Right ventricle myocardium inferior (tissue), 1 donor: ENCODE measurements around the gene RUSC1. TPM values are rescaled to one million over a fixed set of nuclear protein-coding genes. Genes with fewer than 3 reads are reported as not detected.
"Not testable (repeated sequence)": the region's sequence is repeated elsewhere in the genome, so short reads cannot be mapped to it uniquely, and the experiment has no call there.

Source experiments
- ATAC-seq: fragments of 200-7000 bp; cut with Tn5 transposase; one replicate; pipeline ENCODE4 v1.9.1; 2020; ENCODE audit warnings: mild to moderate bottlenecking, moderate library complexity
- DNase-seq: peaks from one replicate; pipeline ENCODE4 v3.0.0; 2021; ENCODE audit errors: missing footprints
- intact Hi-C: fragments of 100-400 bp; cut with DNase I; formaldehyde crosslinking; loops from one replicate; pipeline ENCODE4 v1.11.0; 2022
- total RNA-seq: library from RNA; stranded (reverse); fragmentation: NEBNext Ultra II Directional; extraction: Animal tissue kit (Norgen Biotek cat#: 25700); gene quantifications from one replicate; pipeline ENCODE4 v1.2.1, GENCODE V29; 2021
- donor health status: DM: no; HTN: yes; CAD: no; lungs with severe emphysema.

The RUSC1 gene
- total RNA-seq, 1 donor from 2014 or later, result 24.3 TPM

DNA sequence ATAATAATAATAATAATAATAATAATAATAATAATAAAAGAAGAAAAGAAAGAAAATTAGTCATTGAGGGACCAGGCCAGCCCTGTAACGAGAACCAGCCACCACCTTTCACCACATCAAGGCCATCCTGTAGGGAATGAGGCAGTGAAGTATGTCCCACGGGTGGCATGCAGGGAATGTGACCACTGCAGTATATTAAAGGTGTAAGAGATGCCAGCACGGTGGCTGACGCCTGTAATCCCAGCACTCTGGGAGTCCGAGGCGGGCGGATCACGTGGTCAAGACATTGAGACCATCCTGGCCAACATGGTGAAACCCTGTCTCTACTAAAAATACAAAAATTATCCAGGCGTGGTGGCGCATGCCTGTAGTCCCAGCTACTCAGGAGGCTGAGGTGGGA lies 29.7 kb upstream of the RUSC1 start:
- ATAC-seq, intact Hi-C loops, DNase-seq: not testable (repeated sequence)

DNA sequence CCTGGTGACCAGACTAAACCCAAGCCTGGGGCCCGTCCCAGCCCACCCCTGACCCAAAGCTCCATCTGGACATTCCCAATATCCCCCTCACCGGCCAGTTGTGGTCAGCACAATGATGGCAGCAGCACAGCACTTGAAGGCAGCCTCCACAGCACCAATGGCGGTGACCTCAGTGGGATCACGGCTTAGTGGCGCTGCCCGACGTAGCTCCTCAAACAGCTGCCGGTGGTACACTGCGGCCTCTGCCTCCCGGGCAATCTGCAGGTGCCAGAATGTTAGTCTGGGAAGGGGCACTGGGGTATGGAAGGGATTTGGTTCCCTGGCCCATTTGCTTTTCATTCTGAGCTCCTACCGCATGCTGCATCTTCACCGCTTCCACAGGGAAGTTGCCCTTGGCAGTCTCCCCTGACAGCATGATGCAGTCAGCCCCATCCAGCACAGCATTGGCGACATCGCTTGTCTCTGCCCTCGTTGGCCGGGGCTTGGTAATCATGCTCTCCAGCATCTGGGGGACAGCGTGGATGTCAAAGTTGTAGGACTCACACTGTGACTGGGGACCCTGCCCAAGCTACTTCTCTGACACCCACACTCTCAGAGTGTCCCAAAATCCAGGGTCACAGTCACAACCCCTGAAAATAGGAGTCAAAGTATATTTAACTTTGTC lies 27.5 kb upstream of the RUSC1 start:
- ATAC-seq (no peak), DNase-seq (no peak)
- intact Hi-C loops, result no loop called here

DNA sequence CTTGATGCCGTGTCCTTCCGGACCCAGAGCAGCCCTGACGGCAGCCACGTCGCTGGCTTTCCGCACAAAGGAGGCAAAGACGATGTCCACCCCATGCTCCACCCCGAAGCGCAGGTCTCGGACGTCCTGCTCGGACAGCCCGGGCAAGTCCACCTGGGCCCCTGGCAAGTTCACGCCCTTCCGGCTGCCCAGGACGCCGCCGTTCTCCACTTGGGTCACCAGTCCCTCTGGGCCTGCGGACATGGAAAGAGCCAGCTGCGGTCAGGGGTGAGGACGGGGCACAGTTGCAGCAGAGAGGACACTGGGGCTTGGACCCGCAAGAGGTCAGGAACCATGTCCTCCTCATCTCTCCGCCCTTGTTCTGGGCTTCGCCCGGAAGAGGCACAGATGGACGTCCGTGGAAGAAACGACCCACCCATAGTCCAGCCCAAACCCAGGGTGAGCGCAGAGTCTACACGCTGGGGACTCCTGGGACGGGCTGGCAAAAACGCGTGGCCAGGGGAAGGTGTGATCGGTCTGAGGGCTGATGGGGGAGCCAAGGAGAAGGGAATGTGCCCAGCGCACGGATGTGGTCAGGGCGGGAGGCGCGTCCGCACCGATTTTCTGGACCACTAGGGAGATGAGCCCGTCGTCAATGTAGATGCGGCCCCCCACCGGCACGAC lies 26.0 kb upstream of the RUSC1 start:
- peak; percentile 17 for ATAC-seq
- no peak for DNase-seq
- intact Hi-C loops, result no loop called here

DNA sequence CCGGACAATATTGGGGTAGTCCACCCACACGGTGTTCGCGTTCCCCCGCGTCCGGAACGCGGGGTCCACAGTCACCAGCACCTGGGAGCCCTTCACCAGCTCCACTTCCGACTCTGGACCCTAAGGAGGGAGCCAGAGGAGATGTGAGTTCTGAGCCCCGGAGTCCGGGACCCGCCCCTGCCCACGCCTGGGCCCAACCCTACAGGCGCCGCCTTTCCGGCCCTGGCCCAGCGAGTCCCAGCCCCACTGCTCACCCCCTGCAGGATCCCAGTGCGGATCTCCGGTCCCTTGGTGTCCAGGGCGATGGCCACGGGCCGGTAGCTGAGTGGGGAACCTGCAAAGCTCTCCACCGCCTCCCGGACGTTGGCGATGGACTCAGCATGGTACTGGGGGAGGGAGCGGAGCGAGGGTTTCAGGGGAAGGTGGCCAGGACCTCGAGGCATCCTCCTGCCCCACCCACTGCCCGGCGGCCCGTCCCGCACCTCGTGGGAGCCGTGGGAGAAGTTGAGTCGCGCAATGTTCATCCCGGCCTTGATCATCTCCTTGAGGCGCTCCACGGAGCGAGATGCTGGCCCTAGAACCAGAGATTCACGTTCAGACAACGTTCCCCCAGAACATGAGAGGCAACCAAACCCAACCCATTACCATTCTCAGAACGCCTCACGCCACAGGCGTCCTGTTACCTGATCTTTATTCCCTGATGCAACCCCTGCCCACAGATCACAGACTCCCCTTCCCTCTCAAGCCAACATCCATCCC lies 25.3 kb upstream of the RUSC1 start:
- DNase-seq (no peak), ATAC-seq (peak; percentile 30)
- intact Hi-C loops, result no loop called here

DNA sequence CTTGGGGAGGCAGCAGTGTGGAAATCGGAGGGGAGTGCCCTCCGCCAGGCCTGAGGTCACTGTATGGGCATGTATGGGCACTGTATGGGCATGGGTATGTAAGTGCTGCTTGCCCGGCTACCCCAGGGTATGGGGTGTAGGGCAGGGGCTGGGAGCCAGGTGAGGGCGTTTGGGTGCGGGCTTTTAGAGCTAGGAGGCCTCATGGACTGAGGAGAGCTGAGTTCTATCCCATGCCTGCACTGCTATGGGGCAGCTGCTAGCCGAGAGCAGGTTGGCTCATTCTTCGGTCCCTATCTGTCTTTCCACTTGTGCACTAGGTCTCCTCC lies 24.8 kb upstream of the RUSC1 start:
- intact Hi-C loops, result no loop called here
- DNase-seq (no peak), ATAC-seq (peak; percentile 14)

DNA sequence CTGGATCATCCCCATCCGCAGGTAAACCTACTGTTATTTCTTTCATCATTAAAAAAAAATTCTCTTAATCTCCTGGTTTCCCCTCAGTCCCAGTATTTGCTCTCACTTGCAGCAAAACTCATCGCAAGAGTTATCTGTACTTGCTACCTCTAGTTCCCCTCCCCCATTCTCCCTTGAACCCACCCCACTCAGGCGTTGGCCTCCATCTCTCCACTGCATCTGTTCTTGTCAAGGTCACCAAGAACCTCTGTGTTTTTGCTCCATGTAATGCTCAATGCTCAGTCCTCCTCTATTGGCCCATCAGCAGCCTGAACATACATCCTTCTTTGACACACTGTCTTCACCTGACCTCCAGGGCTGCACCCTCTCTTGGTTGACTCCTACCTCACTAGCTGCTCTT lies 24.0 kb upstream of the RUSC1 start:
- DNase-seq (no peak), ATAC-seq (no peak)
- intact Hi-C loops, result no loop called here

DNA sequence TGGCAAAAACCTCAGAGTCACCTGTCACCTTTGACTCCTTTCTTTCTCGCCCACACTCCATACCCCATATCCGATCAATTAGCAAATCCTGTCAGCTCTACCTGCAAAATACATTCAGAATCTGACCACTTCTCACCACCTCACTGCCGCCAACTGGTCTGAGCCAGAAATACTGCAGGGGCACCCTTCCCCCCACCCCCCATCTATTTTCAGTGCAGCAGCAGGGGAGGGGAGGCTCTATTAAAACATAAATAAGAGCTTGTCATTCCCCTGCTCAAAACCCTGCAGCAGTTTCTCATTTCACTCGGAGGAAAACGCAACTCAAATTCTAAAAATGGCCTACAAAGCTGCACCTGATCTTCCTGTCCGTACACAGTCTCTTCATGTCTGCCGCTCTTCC lies 23.3 kb upstream of the RUSC1 start:
- no peak for ATAC-seq
- DNase-seq, result no peak
- intact Hi-C loops, result no loop called here

DNA sequence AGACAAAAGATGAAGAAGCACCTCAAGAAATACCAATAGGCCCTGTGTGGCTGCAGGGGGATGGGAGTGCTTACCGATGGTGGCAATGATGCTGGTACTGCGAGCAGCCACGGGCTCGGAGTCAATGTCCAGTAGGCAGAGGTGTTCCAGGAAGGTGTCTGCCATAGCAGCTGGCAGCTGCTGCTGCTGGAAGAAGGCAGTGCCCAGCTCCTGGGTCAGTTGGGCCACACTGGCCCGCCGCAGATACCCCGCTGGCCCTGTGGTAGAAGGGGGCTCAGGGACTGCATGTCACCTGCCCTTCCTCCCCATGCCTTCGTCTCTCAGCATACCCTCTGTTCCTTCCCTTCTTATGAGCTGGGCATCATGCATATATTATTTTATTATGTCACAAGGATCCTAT lies 20.7 kb upstream of the RUSC1 start:
- intact Hi-C loops, result no loop called here
- ATAC-seq, result no peak
- no peak for DNase-seq

DNA sequence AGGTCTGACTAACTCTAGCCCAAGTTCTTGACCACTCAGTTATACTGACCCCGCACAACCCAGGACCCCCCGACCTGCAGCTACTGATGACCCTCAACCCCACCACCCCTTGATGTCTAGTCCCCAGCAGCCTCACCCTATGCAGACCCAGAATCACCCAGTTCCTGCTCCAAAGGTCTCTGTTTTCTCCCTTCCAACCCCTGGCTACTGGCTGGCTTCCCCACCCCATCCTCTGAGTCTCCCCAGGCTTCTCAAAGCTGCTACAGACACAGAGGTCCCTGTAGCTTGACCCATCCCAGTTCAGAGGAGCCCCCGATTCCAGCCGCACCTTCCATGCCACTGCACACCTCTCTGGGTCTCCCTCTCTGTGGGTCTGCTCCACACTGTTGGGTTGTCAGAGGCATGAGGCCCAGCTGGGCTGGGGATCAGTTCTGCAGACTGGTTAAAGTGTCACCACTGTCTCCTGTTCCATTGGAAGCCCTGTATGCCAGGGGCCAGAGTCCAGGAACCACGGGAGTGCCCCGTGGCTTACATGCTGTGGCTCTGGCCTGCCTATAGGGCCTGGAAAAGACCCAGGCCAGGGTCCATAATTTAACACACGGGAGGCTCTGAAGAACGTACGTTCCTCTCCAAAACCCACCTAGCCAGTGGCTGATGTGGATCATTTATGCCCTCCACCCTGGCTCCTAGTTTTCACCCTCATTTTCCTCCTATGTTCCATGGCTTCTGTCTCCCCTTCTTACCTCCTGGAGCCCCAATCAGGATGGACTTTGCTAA lies 20.0 kb upstream of the RUSC1 start:
- intact Hi-C loops, result no loop called here
- ATAC-seq, result no peak
- DNase-seq, result no peak

DNA sequence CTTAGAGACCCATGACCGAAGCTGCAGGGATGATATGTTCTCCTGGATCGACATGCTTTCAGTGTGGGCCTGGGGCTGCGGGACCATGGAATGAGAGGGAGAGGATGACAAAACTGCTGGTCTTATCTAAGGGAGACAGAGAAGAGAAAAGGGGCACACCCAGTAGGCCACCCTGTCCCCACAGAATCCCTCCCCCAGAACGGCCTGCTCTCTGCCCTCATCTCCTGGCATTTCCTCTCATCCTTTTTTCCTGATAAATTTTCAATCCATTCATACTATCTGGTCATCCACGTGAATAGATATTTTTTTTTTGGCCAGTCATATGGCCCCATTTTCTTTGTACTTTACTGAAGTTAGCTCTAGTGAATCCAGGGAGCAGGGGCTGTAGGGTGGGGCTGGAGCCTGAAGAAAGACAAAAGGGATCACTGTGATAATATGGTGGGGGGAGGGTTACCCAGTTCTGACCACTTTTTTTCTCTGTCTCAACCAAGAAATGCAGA lies 19.3 kb upstream of the RUSC1 start, which contains the start of gene PKLR:
Gene PKLR (minus strand): TSS at position 97 of the 500 bp plus-strand sequence. CDS start 43 bp downstream, at position 54.
- no peak for ATAC-seq
- intact Hi-C loops, result no loop called here

DNA sequence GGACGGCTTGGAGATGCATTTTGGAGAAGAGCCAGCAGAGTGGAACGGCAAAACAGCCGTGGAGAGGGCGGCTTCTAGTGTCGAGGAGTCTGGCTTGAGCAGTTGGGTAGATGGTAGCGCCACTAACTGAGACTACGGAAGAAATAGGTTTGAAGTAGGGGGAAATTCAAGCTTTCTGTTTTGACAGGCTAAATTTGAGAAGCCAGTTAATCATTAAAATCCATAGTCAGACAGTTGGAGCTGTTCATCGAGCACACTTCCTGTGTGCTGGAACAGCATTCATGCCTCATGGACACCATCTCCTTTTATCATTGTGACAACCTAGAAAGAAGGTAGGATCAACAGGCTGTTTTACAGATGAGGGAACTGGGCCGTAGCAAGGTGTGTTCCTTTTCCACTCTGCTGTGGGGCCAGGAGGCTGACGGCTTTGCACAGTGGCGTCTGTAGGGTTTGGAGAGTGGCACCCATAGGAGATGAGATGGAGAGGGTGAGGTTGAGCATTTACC lies 16.1 kb upstream of the RUSC1 start:
- no peak for ATAC-seq
- intact Hi-C loops, result no loop called here
- DNase-seq, result no peak

More for the DNA sequence above, 19.3 kb upstream of the RUSC1 start, which contains the start of gene PKLR:
- DNase-seq, result no peak

DNA sequence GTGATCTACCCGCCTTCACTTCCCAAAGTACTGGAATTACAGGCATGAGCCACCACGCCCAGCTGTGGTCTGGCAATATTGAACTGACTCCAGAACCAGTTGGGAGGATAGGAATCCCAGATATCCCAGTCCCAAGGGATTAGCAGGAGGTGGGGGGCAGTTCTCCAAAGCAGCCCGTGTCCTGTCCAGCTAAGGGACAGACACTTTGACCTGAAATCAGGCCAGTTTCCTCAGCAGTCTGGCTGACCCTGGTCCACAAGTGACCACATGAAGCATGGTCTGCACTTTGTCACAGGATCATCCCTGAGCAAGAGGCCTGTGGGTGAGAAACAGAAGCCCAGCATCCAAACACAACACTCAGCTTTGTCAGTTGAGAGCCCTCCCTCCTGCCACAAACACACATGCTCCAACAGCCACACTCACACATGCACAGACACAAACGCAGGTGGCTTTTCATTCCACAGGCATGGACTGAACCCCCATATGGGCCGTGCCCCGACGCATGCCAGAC lies 14.8 kb upstream of the RUSC1 start:
- intact Hi-C loops, result no loop called here
- no peak for ATAC-seq
- DNase-seq, result no peak

DNA sequence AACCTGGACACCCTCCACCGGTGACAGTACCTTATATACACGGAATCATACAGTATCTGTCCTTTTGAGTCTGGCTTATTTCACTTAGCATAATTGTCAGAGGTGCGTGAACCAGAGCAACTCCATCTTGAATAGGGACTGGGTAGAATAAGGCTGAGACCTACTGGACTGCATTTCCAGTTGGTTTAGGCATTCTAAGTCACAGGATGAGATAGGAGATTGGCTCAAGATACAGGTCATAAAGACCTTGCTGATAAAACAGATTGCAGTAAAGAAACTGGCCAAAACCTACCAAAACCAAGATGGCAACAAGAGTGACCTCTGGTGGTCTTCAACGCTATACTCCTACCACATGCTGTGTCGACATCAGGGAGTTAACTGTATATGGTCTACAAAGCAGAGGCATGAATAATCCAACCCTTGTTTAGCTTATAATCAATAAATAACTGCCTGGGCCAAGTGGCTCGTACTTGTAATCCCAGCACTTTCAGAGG lies 13.4 kb upstream of the RUSC1 start:
- ATAC-seq (no peak), DNase-seq (no peak)
- intact Hi-C loops, result loop anchor here (1.0 kb wide), 1 partner anchor 30 kb away; the partner anchor contains the start of gene HCN3

DNA sequence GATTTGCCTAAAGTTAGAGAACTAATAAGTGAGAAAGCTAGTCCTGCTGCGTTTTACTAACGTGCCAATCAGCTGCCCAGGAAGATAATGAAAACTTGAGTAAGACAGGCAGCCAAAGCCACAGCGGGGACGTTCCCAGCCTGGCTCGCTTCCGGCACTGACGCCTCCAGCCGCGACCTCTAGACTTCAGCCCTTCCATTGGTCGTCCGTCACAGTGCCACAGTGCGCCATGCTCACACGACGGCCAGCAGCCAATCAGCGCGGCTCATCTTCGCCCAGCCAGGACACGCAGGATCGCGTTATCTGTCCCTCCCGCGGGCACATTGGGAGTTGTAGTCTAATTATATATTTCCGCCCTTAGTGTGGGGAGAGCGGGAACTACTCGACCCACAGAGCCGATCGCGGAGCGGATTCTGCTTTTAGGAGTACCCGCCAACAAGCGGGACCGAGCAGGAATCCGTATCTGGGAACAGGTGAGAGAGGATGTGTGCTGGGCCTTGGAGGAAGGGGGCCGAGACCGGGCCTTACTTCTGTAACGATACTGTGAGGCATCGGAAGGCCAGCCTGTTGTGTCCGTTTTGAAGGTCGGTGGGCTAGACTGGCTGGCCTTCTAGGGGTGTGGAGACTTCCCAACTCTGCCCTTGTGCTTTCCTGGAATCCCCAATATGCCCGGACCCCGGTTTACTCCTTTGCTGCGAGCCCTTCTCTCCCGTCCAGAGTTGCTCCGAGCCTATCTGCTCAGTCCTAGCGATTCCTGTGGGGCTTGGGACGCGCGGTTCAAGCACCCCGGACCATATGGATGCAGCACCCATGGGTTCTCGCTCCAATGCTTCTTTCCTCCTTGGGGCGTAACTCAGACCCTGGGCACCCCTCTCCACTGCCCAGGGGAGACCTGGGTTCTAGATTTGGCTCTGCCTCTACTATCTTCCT lies 11.9 kb upstream of the RUSC1 start, which contains the start of gene FDPS:
Gene FDPS (plus strand): TSS at position 374 of the 930 bp plus-strand sequence. CDS start 924 bp downstream, outside the sequence.
- DNase-seq (peak; percentile 99), ATAC-seq (peak; percentile 100)
- intact Hi-C loops, result loop anchor here (1.0 kb wide), 1 partner anchor 58 kb away; no protein-coding TSS in a partner anchor

DNA sequence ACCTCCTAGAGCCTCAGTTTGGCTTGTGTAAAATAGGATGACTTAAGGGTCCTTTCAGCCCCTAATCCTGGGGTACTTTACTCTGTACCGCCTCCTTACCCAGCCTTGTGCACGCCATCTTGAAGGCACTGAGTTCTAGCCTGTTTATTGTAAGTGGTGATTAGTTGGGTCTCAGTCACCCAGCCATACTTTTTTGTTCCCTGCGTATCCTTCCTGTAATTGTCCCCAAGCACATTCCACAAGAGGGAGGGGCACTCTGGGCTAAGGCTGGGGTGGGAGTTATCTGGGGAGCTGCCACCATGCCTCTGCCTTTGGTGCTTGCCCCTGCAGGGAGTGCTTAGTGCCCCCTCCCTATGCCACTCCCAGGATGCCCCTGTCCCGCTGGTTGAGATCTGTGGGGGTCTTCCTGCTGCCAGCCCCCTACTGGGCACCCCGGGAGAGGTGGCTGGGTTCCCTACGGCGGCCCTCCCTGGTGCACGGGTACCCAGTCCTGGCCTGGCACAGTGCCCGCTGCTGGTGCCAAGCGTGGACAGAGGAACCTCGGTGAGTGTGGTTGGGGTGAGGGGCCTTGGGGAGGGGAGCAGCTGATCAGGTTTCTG lies 11.2 kb upstream of the RUSC1 start:
- ATAC-seq (no peak), DNase-seq (no peak)
- intact Hi-C loops, result no loop called here

DNA sequence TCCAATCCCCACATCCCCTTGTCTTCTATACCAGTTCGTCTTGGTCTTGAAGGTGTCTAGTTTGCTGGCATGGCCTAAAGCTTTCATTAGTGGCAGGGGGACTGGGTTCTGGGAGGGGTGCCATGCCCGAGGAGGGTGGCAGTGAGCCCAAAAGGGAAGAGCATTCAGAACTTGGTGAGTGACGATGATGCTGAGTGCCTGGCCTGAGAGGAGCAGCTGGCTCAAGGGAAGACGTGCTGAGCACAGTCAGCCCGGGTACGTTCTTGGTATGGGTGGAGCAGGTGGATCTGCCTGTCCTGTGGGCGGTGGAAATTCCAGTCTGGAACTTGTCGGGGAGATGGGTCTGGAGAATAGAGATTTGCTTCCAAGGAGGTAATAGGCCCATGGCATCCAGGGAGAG lies 7.4 kb upstream of the RUSC1 start:
- no peak for ATAC-seq
- intact Hi-C loops, result no loop called here
- no peak for DNase-seq

DNA sequence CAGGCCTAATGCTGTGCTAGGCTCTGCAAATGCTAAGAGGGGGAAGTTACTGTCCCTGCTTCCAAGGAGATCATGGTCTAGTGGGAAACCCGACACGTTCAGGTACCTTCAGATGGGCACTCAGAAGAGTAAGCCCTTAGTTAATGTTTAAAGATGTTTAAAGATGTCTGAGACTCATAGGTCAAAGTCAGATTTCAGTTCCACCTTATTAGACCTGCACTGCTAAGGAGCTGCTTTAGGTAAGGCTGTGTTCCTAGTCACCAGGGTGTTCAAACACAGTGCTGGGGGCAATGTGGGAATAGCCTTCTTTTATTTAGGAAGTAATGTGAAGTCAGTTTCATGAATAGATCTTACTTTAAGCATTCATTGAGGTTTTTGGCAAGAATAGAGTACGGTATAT lies 3.8 kb upstream of the RUSC1 start:
- intact Hi-C loops, result no loop called here
- DNase-seq, result no peak
- ATAC-seq, result no peak
